NK-92 (cell line): ENCODE data around the gene SUN3.
"Not testable (repeated sequence)": the region's sequence is repeated elsewhere in the genome, so short reads cannot be mapped to it uniquely, and the experiment has no call there.

ENCODE experiments used
- DNase-seq: peaks from one replicate; lab custom pipeline; 2025; ENCODE audit not compliant: unreplicated experiment; lab: John Stamatoyannopoulos, UW

The SUN3 gene

DNA sequence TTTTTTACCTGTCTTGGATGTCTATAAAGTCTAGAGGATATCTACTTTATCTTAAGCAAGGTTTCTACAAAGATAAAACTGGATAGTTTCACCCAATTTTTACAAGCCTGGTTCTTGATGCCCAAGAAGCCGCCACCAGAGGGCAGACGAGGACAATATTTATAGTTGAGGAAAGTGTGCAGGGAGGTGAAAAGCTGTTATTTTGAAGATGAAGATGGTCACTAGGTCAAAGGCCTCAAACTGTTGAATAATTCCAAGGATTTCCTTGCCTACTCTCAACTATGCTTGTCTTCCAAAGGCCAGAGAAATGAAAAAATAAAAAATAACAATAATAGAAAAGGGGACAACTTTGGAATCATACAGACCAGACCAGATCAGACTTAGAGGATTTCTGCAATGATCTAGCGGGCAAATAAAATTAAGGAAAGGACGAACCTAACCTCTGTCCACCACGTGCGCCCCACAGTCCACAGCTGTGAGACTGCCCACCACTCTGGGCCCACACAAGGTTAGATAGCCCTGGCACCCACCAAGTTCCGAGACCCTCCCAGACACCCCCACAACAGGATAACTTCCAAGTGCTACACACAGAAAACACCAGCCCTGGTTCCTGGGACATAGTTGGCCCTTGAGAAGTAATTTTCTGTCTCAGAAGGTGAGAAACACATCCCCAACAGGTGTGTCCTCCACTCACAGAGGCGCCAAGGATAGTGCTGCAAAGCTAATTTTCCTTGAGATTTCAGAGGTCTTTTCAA is 83.5 kb downstream of the SUN3 start:
- DNase-seq = no peak

DNA sequence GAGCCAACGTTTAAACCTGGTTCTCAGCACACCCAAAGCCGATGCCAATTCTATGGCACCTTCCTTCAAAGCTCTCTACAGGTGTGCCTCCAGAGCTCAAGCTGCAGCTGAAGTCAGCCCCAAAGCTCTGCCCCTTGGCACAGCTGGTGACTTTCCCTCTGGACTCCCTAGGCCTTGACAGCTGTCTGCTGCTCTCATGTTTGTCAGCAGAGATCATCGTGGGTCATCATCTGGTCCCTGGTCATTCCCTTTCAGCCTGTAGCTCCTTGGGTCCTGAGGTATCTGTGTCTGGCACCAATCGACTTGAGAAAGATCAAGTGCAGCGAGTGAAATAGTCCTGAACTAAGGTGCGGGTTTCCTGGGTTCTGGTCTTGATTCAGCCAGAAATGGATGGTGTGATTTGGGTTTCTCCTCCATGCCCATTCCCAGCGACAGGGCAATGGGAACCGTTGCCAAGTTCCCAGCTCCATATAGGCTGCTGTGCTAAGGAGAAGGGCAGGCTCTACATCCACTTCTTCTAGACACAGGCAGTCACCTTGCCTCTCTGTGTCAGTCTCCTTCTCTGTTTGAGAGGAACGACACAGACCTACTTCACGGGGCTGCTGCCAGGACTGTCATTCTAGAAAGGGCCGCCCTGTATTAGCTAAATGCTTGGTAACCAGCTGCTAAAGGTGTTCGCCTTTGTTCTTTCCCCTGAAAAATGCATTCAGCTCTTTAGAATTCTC is 84.2 kb downstream of the SUN3 start:
- no peak for DNase-seq

DNA sequence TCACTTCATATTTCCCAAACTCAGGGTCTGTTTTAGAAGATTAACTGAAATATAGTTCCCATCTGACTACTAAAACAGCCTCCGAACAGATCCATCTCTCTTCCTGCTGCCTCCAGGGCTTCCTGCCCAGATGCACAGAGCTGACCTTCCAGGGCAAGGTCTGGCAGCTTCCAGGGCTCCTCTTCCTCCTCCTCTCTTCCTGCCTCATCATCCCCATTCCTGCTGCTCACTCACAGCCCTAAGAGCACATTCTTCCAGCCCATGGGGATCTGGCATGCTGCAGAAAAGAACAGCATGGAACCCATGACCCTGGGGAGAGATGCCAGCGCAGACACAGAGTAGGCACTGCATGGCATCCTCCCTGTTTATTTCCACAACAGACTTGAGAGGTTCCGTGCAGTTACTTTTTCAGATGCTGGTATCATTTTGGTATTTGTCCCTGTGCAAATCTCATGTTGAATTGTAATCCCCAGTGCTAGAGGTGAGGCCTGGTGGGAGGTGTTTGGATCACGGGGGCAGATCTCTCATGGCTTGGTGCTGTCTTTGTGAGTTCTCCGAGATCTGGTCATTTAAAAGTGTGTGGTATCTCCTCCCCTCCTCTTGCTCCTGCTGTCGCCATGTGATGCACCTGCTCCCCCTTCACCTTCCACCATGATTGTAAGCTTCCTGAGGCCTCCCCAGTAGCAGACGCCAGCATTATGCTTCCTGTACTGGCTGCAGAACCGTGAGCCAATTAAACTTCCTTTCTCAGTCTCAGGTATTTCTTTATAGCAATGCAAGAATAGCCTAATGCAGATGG is 85.0 kb downstream of the SUN3 start:
- DNase-seq = no peak

DNA sequence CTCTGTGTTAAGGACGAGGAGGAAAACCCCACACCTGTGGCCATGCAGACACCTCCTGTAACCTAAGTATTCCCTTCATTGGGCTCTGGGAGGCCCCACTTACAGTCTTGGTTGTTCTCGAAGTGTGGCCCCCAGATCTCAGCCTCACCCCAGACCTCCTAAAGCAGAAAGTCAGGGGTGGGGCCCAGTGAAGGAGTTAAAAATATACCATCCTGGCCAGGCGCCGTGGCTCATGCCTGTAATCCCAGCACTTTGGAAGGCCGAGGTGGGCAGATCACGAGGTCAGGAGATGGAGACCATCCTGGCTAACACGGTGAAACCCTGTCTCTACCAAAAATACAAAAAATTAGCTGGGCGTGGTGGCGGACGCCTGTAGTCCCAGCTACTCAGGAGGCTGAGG is 86.3 kb downstream of the SUN3 start:
- DNase-seq = not testable (repeated sequence)

DNA sequence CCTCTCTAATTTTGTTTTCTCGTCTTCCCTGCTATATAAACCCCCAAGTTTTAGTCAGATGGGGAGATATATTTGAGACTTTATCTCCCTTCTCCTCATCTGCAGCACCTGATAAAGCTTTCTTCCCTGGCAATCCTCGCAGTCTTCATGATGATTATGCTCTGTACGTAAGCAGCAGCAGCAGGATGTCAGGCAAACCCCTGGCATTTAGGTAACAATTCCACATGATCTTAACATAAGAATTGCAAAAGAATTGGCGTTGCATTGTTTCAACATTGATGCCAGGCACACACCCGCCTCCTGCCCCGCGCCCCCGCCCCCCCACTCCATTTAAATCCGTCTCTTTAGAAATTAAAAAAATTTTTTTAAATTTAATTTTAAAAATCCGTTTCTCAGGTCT is 86.8 kb downstream of the SUN3 start:
- no peak for DNase-seq

GRCh38 chr7:47941136-47941844 is 87.6 kb downstream of the SUN3 start:
- no peak for DNase-seq

GRCh38 chr7:47940088-47941013 is 88.6 kb downstream of the SUN3 start:
- DNase-seq = no peak

GRCh38 chr7:47939425-47940036 is 89.4 kb downstream of the SUN3 start:
- no peak for DNase-seq

DNA sequence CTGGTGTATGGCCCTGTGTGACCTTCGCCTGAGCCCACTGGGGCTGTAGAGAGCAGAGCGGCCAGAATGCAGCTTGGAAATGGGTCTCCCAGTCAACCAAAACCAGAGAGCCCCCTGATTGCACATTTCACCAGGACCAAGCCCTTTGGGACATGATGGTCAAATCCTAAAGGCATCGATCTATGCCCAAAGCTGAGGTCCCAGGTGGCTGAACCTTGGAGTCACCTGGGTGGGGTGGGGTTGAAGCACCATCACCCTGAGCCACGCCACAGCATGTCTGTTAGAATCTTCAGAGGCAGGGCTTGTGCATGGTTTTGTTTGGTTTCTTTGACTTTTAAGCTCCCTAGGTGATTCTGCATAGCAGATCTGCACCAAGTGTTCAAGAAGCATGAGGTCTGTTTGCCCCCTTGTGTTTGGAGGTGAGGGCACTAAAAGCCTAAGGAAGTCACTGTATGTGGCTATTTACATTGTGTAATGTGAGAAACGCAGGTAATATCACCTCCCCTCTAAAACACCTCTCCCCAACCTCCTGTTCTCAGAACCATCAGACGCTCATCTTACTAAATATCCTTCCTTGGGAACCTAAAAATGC is 90.2 kb downstream of the SUN3 start:
- DNase-seq = no peak

GRCh38 chr7:47937711-47938573 is 91.0 kb downstream of the SUN3 start:
- DNase-seq = no peak
